ENCODE measurements around the gene PLD4. TPM values are rescaled to one million over a fixed set of nuclear protein-coding genes. Genes with fewer than 3 reads are reported as not detected.

PLD4 gene
- total RNA-seq, 4 donors from 2014 or later: 0.16 TPM; not detected in 3

- no peaks in the 10 kb centered on the region for H3K27me3 ChIP-seq
- H3K36me3 ChIP-seq: peaks cover 20% of the 10 kb centered on the region
- no peaks in the 10 kb centered on the region for H3K9me3 ChIP-seq
- WGBS: 71% methylated on average over 3 of the region's 3 CpGs
- no peak overlapping the region for H3K4me3 ChIP-seq
- peaks cover 26% of the 10 kb centered on the region for H3K4me1 ChIP-seq
- DNase-seq (ENCODE audit: low spot score in 2 of 2): no peak
- H3K27ac ChIP-seq: no peak overlapping the region
- TF ChIP-seq POLR2A (IDR thresholded peaks at IDR 0.05) (no peak), POLR2AphosphoS5 (IDR thresholded peaks at IDR 0.05) (no peak), EP300 (IDR thresholded peaks at IDR 0.05) (no peak), CTCF (IDR thresholded peaks at IDR 0.05) (no peak)
These were observed 10.5 kb downstream of the PLD4 start for GRCh38 chr14:104935026-104935650.

GRCh38 chr14:104935955-104936354 lies 11.3 kb downstream of the PLD4 start:
- 44% methylated on average over 2 of the region's 2 CpGs for WGBS
- Histone ChIP-seq H3K27ac (no peak overlapping the region), H3K27me3 (no peaks in the 10 kb centered on the region), H3K9me3 (no peaks in the 10 kb centered on the region), H3K4me3 (no peak overlapping the region), H3K4me1 (peaks cover 26% of the 10 kb centered on the region), H3K36me3 (peaks cover 28% of the 10 kb centered on the region)
- peak in 1 of 2 donors; percentile 49 for DNase-seq (ENCODE audit: low spot score in 2 of 2)
- no peak for TF ChIP-seq POLR2AphosphoS5 (IDR thresholded peaks at IDR 0.05)
- TF ChIP-seq CTCF (IDR thresholded peaks at IDR 0.05): no peak
- TF ChIP-seq EP300 (IDR thresholded peaks at IDR 0.05): no peak
- TF ChIP-seq POLR2A (IDR thresholded peaks at IDR 0.05): no peak

- peaks cover 26% of the 10 kb centered on the region for H3K4me1 ChIP-seq
These were observed 11.9 kb downstream of the PLD4 start for GRCh38 chr14:104936361-104937155.

GRCh38 chr14:104937161-104937560 lies 12.5 kb downstream of the PLD4 start:
- Histone ChIP-seq H3K27ac (no peak overlapping the region), H3K36me3 (peaks cover 41% of the 10 kb centered on the region), H3K9me3 (no peaks in the 10 kb centered on the region), H3K4me1 (peaks cover 26% of the 10 kb centered on the region), H3K4me3 (no peak overlapping the region), H3K27me3 (no peaks in the 10 kb centered on the region)
- WGBS: no CpG with 5 or more reads among the region's 4 CpGs
- peak in 1 of 2 donors; percentile 75 for DNase-seq (ENCODE audit: low spot score in 2 of 2)
- no peak for TF ChIP-seq EP300 (IDR thresholded peaks at IDR 0.05)
- TF ChIP-seq POLR2AphosphoS5 (IDR thresholded peaks at IDR 0.05): no peak
- TF ChIP-seq CTCF (IDR thresholded peaks at IDR 0.05): no peak
- no peak for TF ChIP-seq POLR2A (IDR thresholded peaks at IDR 0.05)

More at GRCh38 chr14:104936361-104937155, 11.9 kb downstream of the PLD4 start:
- TF ChIP-seq POLR2A (IDR thresholded peaks at IDR 0.05) (no peak), CTCF (IDR thresholded peaks at IDR 0.05) (no peak), EP300 (IDR thresholded peaks at IDR 0.05) (no peak), POLR2AphosphoS5 (IDR thresholded peaks at IDR 0.05) (no peak)
- H3K27me3 ChIP-seq: no peaks in the 10 kb centered on the region
- H3K9me3 ChIP-seq: no peaks in the 10 kb centered on the region
- peaks cover 35% of the 10 kb centered on the region for H3K36me3 ChIP-seq
- H3K27ac ChIP-seq: no peak overlapping the region
- peak in 1 of 2 donors; percentile 57 for DNase-seq (ENCODE audit: low spot score in 2 of 2)
- 76% methylated on average over 8 of the region's 10 CpGs for WGBS
- H3K4me3 ChIP-seq: no peak overlapping the region

GRCh38 chr14:104937694-104938365 lies 13.2 kb downstream of the PLD4 start:
- DNase-seq (ENCODE audit: low spot score in 2 of 2): peak in 1 of 2 donors; percentile 28
- H3K4me1 ChIP-seq: peaks cover 20% of the 10 kb centered on the region
- WGBS: 71% methylated on average over 11 of the region's 11 CpGs
- no peak overlapping the region for H3K4me3 ChIP-seq
- no peaks in the 10 kb centered on the region for H3K27me3 ChIP-seq
- TF ChIP-seq CTCF (IDR thresholded peaks at IDR 0.05) (no peak), POLR2A (IDR thresholded peaks at IDR 0.05) (no peak), POLR2AphosphoS5 (IDR thresholded peaks at IDR 0.05) (no peak), EP300 (IDR thresholded peaks at IDR 0.05) (no peak)
- H3K27ac ChIP-seq: no peak overlapping the region
- H3K36me3 ChIP-seq: peaks cover 47% of the 10 kb centered on the region
- no peaks in the 10 kb centered on the region for H3K9me3 ChIP-seq

All from suprapubic skin (tissue), 4 donors.